LNCaP clone FGC (cell line): Measurements from ENCODE around the gene RNU1-4.
"Not testable (repeated sequence)": the region's sequence is repeated elsewhere in the genome, so short reads cannot be mapped to it uniquely, and the experiment has no call there.

Source experiments
- DNase-seq: peaks from one replicate; pipeline ENCODE4 v3.0.0-alpha.2; 2011; ENCODE audit warnings: low read depth
- H3K4me3 ChIP-seq: 2 replicates; pipeline ENCODE4 v1.5.1; 2011; ENCODE audit warnings: mild to moderate bottlenecking, low read depth, low read length, control low read depth
- TF ChIP-seq, protein P1 (sequence below): IDR thresholded peaks from 2 replicates; pipeline ENCODE4 v1.5.1; 2012; ENCODE audit warnings: mild to moderate bottlenecking; ENCODE audit not compliant: control insufficient read depth, insufficient read depth; ENCODE audit errors: extremely low read depth

RNU1-4 gene

DNA sequence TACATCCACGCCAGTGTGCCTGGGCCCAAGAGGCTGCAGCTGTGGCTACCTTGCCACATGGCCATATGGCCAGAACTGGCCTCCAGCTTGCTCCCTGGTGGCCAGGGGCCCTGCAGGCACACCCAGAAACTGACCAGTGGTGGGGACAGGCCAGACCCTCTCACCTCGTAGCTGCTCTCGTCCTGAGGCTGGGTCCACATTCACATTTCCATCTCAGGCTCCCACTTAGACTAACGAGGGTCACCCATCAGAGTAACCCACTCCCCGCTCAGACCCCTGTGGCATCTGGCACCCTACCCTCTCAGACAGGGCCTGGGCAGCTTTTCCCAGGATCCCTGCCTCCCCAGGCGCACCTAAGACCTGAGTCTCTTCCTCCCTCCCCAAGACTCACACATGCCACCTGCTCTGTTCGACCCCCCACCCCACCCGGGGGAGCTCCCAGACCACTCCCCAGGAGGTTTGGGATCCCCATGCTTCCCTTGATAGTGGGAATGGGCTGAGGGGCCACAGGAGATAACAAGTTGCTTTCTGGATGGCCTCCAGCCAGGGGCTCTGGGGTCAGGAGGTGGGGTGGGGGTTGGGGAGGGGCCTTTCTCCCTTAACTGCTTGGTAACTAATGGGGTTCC is 21.3 kb upstream of the RNU1-4 start:
- H3K4me3 ChIP-seq: no peak overlapping the region
- no peak for DNase-seq
- TF ChIP-seq, protein P1, sequence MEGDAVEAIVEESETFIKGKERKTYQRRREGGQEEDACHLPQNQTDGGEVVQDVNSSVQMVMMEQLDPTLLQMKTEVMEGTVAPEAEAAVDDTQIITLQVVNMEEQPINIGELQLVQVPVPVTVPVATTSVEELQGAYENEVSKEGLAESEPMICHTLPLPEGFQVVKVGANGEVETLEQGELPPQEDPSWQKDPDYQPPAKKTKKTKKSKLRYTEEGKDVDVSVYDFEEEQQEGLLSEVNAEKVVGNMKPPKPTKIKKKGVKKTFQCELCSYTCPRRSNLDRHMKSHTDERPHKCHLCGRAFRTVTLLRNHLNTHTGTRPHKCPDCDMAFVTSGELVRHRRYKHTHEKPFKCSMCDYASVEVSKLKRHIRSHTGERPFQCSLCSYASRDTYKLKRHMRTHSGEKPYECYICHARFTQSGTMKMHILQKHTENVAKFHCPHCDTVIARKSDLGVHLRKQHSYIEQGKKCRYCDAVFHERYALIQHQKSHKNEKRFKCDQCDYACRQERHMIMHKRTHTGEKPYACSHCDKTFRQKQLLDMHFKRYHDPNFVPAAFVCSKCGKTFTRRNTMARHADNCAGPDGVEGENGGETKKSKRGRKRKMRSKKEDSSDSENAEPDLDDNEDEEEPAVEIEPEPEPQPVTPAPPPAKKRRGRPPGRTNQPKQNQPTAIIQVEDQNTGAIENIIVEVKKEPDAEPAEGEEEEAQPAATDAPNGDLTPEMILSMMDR: no peak

DNA sequence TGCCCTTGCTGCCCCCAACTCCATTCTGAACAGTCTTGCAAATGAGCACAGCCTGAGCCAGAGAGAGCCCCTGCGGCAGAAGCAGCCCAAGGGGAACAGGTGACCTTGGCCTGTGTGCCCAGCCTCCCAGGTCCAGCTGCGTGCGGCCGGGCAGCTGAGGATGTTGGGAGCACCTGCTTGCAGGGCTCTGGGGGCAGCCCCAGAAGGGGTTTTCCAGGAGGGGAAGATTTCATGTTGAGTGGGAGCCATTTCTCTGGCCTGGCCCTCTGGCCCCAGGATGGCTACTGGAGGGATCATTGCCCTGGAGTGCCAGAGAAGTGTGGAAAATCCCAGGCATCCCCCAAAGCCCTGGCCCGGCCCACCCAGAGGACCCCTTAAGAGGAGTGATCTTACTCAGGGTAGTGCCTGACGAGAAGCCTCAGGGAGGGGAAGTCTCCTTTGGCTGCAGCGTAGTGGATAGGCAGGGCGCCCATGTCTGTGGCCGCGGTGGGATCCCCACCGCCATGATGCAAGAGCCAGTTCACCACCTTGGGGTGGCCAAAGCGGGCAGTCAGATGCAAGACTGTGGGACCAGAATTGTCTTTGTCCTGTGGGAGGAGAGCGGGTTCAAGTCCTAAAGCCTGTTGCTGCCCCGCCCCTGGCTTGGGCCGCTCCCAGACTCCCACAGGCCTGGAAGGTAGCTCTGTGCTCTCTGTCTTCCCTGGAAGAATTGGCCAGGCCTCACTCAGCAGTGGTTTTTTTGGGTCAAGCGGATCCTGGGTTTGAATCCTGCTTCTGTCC is 20.6 kb upstream of the RNU1-4 start:
- TF ChIP-seq, protein P1: no peak
- H3K4me3 ChIP-seq: no peak overlapping the region
- DNase-seq: no peak

DNA sequence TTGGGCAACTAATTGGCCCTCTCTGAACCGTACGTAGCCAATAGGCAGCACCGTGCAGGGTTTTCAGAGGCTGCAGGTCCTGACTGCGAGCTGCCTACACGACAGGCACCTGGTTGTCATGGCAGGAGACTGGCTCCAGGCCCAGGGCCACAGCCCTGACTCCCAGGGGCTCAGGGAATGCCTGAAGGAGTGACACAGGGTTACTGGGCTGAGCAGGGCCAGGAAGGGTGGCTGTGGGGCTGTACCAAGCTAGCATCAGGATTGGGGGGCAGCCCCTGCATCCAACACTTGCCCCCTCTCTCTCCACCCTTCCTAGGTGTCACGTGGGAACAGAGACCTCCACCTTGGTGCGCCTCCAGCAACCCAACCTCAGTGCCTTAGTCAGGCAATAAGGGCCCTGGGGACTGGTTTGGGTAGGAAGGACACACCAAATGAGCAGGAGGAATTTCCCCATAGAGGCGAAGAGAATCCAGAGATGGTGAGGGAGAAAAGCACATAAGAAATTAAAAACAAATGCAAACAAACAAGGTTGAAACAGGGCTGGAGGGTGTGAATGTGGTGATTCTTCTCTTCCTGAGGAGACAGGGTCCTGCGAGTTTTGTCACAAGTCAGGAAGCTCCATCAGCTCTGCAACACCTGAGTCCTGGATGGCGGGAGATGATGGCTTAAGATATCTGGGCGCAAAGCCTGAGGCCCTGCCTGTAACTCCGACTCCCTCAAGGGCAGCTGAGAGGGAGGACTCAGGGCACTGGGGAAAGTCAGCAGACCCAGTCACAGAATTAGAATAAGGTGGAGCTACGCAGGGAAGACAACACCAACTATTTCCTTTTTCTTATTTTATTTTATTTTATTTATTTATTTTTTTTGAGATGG is 19.7 kb upstream of the RNU1-4 start:
- TF ChIP-seq, protein P1: no peak
- no peak overlapping the region for H3K4me3 ChIP-seq
- no peak for DNase-seq

DNA sequence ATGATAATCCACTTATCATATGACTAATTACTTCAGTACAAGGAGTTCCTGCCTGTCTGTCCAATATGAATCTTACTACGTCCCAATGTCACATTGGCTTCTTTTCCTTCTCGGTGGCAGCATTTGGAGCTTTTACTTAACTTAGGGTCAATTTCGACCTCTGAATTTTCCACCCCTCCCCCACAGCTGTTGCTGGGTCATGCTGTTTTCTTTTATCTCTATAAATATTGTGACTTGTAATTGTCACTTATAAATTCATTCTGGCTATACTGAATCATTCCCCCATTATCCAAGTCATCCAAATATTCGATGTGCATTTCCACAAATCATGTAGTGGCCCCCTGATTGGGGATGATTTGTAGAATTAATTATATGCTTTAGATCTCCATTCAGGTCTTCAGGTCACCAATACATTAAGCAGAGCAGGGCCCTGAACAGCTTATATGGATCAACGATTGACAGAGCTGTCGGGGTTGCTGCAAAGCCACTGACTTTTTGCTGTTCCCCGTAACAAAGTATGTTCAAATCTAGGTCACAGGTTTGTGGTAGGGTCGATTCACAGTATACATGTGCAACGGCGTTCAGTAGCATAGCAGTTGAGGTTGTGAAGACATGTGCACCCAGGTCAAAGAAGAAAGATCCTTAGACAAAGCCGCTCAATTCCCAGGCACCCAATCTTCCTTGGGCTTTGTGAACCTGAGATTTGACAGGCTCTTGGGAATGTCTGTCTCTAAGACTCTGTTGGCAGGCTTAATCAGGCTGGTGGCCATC is 18.3 kb upstream of the RNU1-4 start:
- DNase-seq: no peak
- H3K4me3 ChIP-seq: no peak overlapping the region
- TF ChIP-seq, protein P1: no peak

DNA sequence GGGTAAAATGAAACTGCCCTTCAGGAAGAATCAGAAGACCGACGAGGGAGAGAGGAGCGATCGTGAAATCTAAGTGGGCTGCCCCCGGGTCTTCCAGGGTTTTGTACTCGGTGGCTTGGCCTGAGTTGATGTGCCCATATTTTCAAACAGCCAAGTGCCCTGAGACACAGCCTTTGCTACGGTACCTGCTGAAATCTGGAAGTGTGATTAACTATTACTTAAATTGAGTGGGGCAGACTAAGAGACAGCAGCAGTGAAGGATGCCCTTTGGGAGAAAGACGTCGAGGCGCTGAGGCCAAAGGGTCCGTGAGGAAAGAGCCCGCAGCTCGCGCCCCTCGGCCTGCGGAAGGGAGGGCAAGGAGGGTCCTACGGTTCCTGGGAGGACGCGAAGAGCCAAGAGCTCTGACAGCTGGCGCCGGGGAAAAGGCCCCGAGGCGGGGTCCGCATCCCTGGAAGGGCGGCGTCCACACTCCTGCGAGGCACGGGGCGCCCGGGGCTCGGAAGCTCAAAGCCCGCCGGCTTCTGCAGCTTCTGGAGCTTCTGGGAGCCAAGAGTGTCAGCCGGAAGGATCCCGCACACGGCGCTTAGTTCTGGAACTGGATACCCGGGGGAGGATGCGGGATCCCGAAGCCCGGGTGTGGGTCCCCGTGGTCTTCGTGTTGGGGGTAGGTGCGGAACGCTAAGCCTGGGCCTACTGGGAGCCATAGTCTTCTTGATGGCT is 15.4 kb upstream of the RNU1-4 start:
- no peak overlapping the region for H3K4me3 ChIP-seq
- DNase-seq: no peak
- TF ChIP-seq, protein P1: no peak

DNA sequence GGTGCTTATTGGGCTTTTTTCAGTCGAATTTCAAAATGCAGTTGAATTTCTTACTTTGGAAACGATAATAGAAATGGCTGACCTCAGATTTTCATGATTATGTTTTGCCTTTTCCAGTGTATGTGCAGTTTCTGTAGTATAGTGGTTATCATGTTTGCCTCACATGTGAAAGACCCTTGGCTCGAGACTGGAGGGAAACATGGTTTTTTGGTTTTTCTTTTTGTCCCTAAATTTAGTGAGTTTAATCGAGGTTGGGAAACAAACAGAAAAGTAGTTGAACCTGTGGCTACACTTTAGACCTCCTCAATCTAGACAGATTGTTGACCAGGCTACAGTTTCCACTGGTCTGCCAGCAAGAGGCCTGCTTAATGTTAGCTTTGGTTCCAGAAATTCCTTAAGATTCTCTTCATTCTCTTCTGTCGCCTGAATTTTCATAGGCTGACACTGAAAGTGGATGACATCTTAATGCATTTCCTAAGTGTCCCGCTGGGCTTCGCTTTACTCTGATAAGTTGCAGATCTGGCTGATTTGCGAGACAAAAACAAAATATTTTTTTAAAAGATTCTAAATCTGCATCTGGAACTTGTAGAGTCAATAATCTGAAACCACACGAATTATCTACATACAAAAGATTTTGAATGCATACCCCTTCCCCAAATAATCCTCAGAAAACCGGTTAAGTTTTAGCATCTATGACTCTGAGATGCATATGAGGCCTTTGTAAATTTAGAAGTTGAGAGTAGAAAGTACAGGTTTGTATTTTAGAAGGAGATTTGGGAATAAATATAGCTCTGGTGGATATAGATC is 14.7 kb upstream of the RNU1-4 start:
- DNase-seq, H3K4me3 ChIP-seq: not testable (repeated sequence)
